Measurements from ENCODE around the gene MX1. TPM values are rescaled to one million over a fixed set of nuclear protein-coding genes. Genes with fewer than 3 reads are reported as not detected.

MX1 gene
- 90.0 and 108 TPM in 2 replicates for total RNA-seq (2014; rRNA removed; shearing (Covaris generic); ENCODE audit: low replicate concordance)

- Histone ChIP-seq H3K9me2 (replicated peaks; ENCODE audit: insufficient read depth, low read length) (no peaks in the 10 kb centered on the region), H3K4me1 (ENCODE audit: low read length) (peaks cover 23% of the 10 kb centered on the region), H3K9ac (ENCODE audit: low read length) (peak within 1 kb of the TSS; percentile 86), H2AFZ (ENCODE audit: low read length) (peak within 1 kb of the TSS; percentile 97), H3K9me3 (ENCODE audit: low read length) (no peaks in the 10 kb centered on the region), H4K20me1 (ENCODE audit: insufficient read depth, low read depth, low read length) (no peaks in the 10 kb centered on the region), H3K36me3 (ENCODE audit: insufficient read depth, low read length) (no peaks in the 10 kb centered on the region), H3K27me3 (ENCODE audit: low read length) (no peaks in the 10 kb centered on the region), H3K4me3 (ENCODE audit: low read length) (peak within 1 kb of the TSS; percentile 77), H3K4me2 (ENCODE audit: low read depth, low read length, poor library complexity, severe bottlenecking) (peak within 1 kb of the TSS; percentile 97), H3K27ac (ENCODE audit: low read length) (peak within 1 kb of the TSS; percentile 51), H3K79me2 (ENCODE audit: low read length) (peaks cover 8% of the 10 kb centered on the region; the same call in 1 of the 2 replicates)
- DNase-seq, result peak; percentile 87
Measured at GRCh38 chr21:41425954-41426675, at the start of gene MX1. Gene MX1 (plus strand): TSS chr21:41426239. CDS start chr21:41432071, 5,832 bp downstream.

GRCh38 chr21:41377715-41378114, 48.3 kb upstream of the MX1 start:
- no peaks in the 10 kb centered on the region; the same call in 1 of the 2 replicates for H3K36me3 ChIP-seq (ENCODE audit: insufficient read depth, low read length)
- no peaks in the 10 kb centered on the region for H3K9me2 ChIP-seq (replicated peaks; ENCODE audit: insufficient read depth, low read length)
- no peaks in the 10 kb centered on the region for H3K9me3 ChIP-seq (ENCODE audit: low read length)
- no peaks in the 10 kb centered on the region for H3K4me1 ChIP-seq (ENCODE audit: low read length)
- no peak for DNase-seq
- H3K9ac ChIP-seq (ENCODE audit: low read length), result no peak overlapping the region
- H3K4me2 ChIP-seq (ENCODE audit: low read depth, low read length, poor library complexity, severe bottlenecking), result no peak overlapping the region
- H2AFZ ChIP-seq (ENCODE audit: low read length), result no peak overlapping the region
- H3K79me2 ChIP-seq (ENCODE audit: low read length), result peaks cover 5% of the 10 kb centered on the region
- H4K20me1 ChIP-seq (ENCODE audit: insufficient read depth, low read depth, low read length), result no peaks in the 10 kb centered on the region
- H3K27ac ChIP-seq (ENCODE audit: low read length), result no peak overlapping the region
- no peaks in the 10 kb centered on the region for H3K27me3 ChIP-seq (ENCODE audit: low read length)
- H3K4me3 ChIP-seq (ENCODE audit: low read length), result no peak overlapping the region

GRCh38 chr21:41378849-41379248, 47.2 kb upstream of the MX1 start:
- no peak for DNase-seq
- Histone ChIP-seq H3K36me3 (ENCODE audit: insufficient read depth, low read length) (no peaks in the 10 kb centered on the region; the same call in 1 of the 2 replicates), H3K79me2 (ENCODE audit: low read length) (no peaks in the 10 kb centered on the region)

GRCh38 chr21:41379901-41380300, 46.1 kb upstream of the MX1 start:
- no peak overlapping the region for H2AFZ ChIP-seq (ENCODE audit: low read length)
- H3K36me3 ChIP-seq (ENCODE audit: insufficient read depth, low read length), result no peaks in the 10 kb centered on the region; the same call in 1 of the 2 replicates
- no peaks in the 10 kb centered on the region for H3K79me2 ChIP-seq (ENCODE audit: low read length)
- H3K9ac ChIP-seq (ENCODE audit: low read length), result no peak overlapping the region
- no peak for DNase-seq
- H3K9me3 ChIP-seq (ENCODE audit: low read length), result no peaks in the 10 kb centered on the region
- no peaks in the 10 kb centered on the region for H3K9me2 ChIP-seq (replicated peaks; ENCODE audit: insufficient read depth, low read length)
- H3K27ac ChIP-seq (ENCODE audit: low read length), result no peak overlapping the region
- no peaks in the 10 kb centered on the region for H4K20me1 ChIP-seq (ENCODE audit: insufficient read depth, low read depth, low read length)
- H3K4me1 ChIP-seq (ENCODE audit: low read length), result no peaks in the 10 kb centered on the region
- H3K27me3 ChIP-seq (ENCODE audit: low read length), result no peaks in the 10 kb centered on the region
- H3K4me3 ChIP-seq (ENCODE audit: low read length), result no peak overlapping the region
- no peak overlapping the region for H3K4me2 ChIP-seq (ENCODE audit: low read depth, low read length, poor library complexity, severe bottlenecking)

More at GRCh38 chr21:41378849-41379248, 47.2 kb upstream of the MX1 start:
- no peaks in the 10 kb centered on the region for H3K4me1 ChIP-seq (ENCODE audit: low read length)
- no peaks in the 10 kb centered on the region for H3K9me3 ChIP-seq (ENCODE audit: low read length)
- no peak overlapping the region for H3K4me3 ChIP-seq (ENCODE audit: low read length)
- H3K27ac ChIP-seq (ENCODE audit: low read length), result no peak overlapping the region
- no peaks in the 10 kb centered on the region for H3K9me2 ChIP-seq (replicated peaks; ENCODE audit: insufficient read depth, low read length)
- H3K4me2 ChIP-seq (ENCODE audit: low read depth, low read length, poor library complexity, severe bottlenecking), result no peak overlapping the region
- H4K20me1 ChIP-seq (ENCODE audit: insufficient read depth, low read depth, low read length), result no peaks in the 10 kb centered on the region
- H2AFZ ChIP-seq (ENCODE audit: low read length), result no peak overlapping the region
- H3K27me3 ChIP-seq (ENCODE audit: low read length), result no peaks in the 10 kb centered on the region
- H3K9ac ChIP-seq (ENCODE audit: low read length), result no peak overlapping the region

- no peaks in the 10 kb centered on the region for H3K79me2 ChIP-seq (ENCODE audit: low read length)
- H3K9ac ChIP-seq (ENCODE audit: low read length), result no peak overlapping the region
- DNase-seq, result no peak
- H4K20me1 ChIP-seq (ENCODE audit: insufficient read depth, low read depth, low read length), result no peaks in the 10 kb centered on the region
- no peak overlapping the region for H3K4me3 ChIP-seq (ENCODE audit: low read length)
- no peak overlapping the region for H3K4me2 ChIP-seq (ENCODE audit: low read depth, low read length, poor library complexity, severe bottlenecking)
- H3K4me1 ChIP-seq (ENCODE audit: low read length), result peaks cover 5% of the 10 kb centered on the region
- no peaks in the 10 kb centered on the region; the same call in 1 of the 2 replicates for H3K36me3 ChIP-seq (ENCODE audit: insufficient read depth, low read length)
- H3K27ac ChIP-seq (ENCODE audit: low read length), result no peak overlapping the region
- H3K9me3 ChIP-seq (ENCODE audit: low read length), result no peaks in the 10 kb centered on the region
- H2AFZ ChIP-seq (ENCODE audit: low read length), result no peak overlapping the region
- no peaks in the 10 kb centered on the region for H3K9me2 ChIP-seq (replicated peaks; ENCODE audit: insufficient read depth, low read length)
- no peaks in the 10 kb centered on the region for H3K27me3 ChIP-seq (ENCODE audit: low read length)
Measured at GRCh38 chr21:41381731-41382130, 44.3 kb upstream of the MX1 start.

GRCh38 chr21:41387042-41387819, 38.8 kb upstream of the MX1 start:
- Histone ChIP-seq H3K36me3 (ENCODE audit: insufficient read depth, low read length) (no peaks in the 10 kb centered on the region), H2AFZ (ENCODE audit: low read length) (no peak overlapping the region), H3K9me2 (replicated peaks; ENCODE audit: insufficient read depth, low read length) (no peaks in the 10 kb centered on the region), H3K4me3 (ENCODE audit: low read length) (no peak overlapping the region), H3K9me3 (ENCODE audit: low read length) (no peaks in the 10 kb centered on the region), H3K9ac (ENCODE audit: low read length) (no peak overlapping the region), H3K4me2 (ENCODE audit: low read depth, low read length, poor library complexity, severe bottlenecking) (no peak overlapping the region), H3K27ac (ENCODE audit: low read length) (no peak overlapping the region), H4K20me1 (ENCODE audit: insufficient read depth, low read depth, low read length) (no peaks in the 10 kb centered on the region), H3K4me1 (ENCODE audit: low read length) (peaks cover 5% of the 10 kb centered on the region), H3K79me2 (ENCODE audit: low read length) (no peaks in the 10 kb centered on the region), H3K27me3 (ENCODE audit: low read length) (no peaks in the 10 kb centered on the region)
- DNase-seq, result no peak

GRCh38 chr21:41387824-41388223, 38.2 kb upstream of the MX1 start:
- Histone ChIP-seq H3K4me2 (ENCODE audit: low read depth, low read length, poor library complexity, severe bottlenecking) (no peak overlapping the region), H3K9me2 (replicated peaks; ENCODE audit: insufficient read depth, low read length) (no peaks in the 10 kb centered on the region), H3K79me2 (ENCODE audit: low read length) (no peaks in the 10 kb centered on the region), H3K36me3 (ENCODE audit: insufficient read depth, low read length) (no peaks in the 10 kb centered on the region), H3K9me3 (ENCODE audit: low read length) (no peaks in the 10 kb centered on the region), H3K27ac (ENCODE audit: low read length) (no peak overlapping the region), H3K9ac (ENCODE audit: low read length) (no peak overlapping the region), H4K20me1 (ENCODE audit: insufficient read depth, low read depth, low read length) (no peaks in the 10 kb centered on the region), H3K4me1 (ENCODE audit: low read length) (peaks cover 5% of the 10 kb centered on the region), H3K4me3 (ENCODE audit: low read length) (no peak overlapping the region), H2AFZ (ENCODE audit: low read length) (no peak overlapping the region), H3K27me3 (ENCODE audit: low read length) (no peaks in the 10 kb centered on the region)
- no peak for DNase-seq

GRCh38 chr21:41388259-41388658, 37.8 kb upstream of the MX1 start:
- H3K4me1 ChIP-seq (ENCODE audit: low read length), result peaks cover 5% of the 10 kb centered on the region
- H4K20me1 ChIP-seq (ENCODE audit: insufficient read depth, low read depth, low read length), result no peaks in the 10 kb centered on the region
- no peaks in the 10 kb centered on the region for H3K9me2 ChIP-seq (replicated peaks; ENCODE audit: insufficient read depth, low read length)
- H3K4me3 ChIP-seq (ENCODE audit: low read length), result no peak overlapping the region
- no peaks in the 10 kb centered on the region for H3K79me2 ChIP-seq (ENCODE audit: low read length)
- no peaks in the 10 kb centered on the region for H3K9me3 ChIP-seq (ENCODE audit: low read length)
- H3K4me2 ChIP-seq (ENCODE audit: low read depth, low read length, poor library complexity, severe bottlenecking), result no peak overlapping the region
- no peak overlapping the region for H2AFZ ChIP-seq (ENCODE audit: low read length)
- no peaks in the 10 kb centered on the region for H3K27me3 ChIP-seq (ENCODE audit: low read length)
- H3K9ac ChIP-seq (ENCODE audit: low read length), result no peak overlapping the region
- H3K36me3 ChIP-seq (ENCODE audit: insufficient read depth, low read length), result no peaks in the 10 kb centered on the region
- DNase-seq, result no peak
- no peak overlapping the region for H3K27ac ChIP-seq (ENCODE audit: low read length)
